Spleen (tissue), 7 donors: ENCODE data around the gene SMARCA2.

Experiments
- CTCF ChIP-seq, 11 experiments: fragments of 200-600 bp in 7 of 11; fragments of 450-650 bp in 4 of 11; sonication (generic) in 4 of 11; IDR thresholded peaks in 8 of 11; conservative IDR thresholded peaks in 3 of 11; 1 replicate in 7 of 11; 2 replicates in 4 of 11; pipeline versions ENCODE4 v1.4.0 to v1.8.0; 2016 to 2021; ENCODE audit warnings: antibody characterized with exemption in 11 of 11, inconsistent platforms in 4 of 11, mild to moderate bottlenecking in 1 of 11
- POLR2A ChIP-seq, 3 donors: fragments of 450-650 bp; IDR thresholded peaks; one replicate each; pipeline ENCODE4 v1.5.1; 2017; ENCODE audit warnings: antibody characterized with exemption in 3 of 3, mild to moderate bottlenecking in 1 of 3
- POLR2AphosphoS5 ChIP-seq, 3 donors: sonication (generic); formaldehyde crosslinking; IDR thresholded peaks; one replicate each; pipeline ENCODE4 v1.5.1; 2017; ENCODE audit warnings: antibody characterized with exemption in 3 of 3
- donor health status: DM: no; HTN: no; CAD: no; lungs with moderate emphysema.
- donor health status: DM: no; HTN: no; CAD: no.
- donor health status: DM: no; HTN: no; CAD: no.

- TF ChIP-seq POLR2AphosphoS5 (IDR thresholded peaks at IDR 0.05) (no peak), CTCF (IDR thresholded peaks at IDR 0.05 in 8 of 11, conservative IDR thresholded peaks at IDR 0.05 in 3 of 11) (no peak), POLR2A (IDR thresholded peaks at IDR 0.05) (no peak)
These were observed 19.0 kb upstream of the SMARCA2 start for GRCh38 chr9:1996156-1996555.
